Measurements from ENCODE around the gene ALPK3. TPM values are rescaled to one million over a fixed set of nuclear protein-coding genes. Genes with fewer than 3 reads are reported as not detected.

ALPK3 gene
- total RNA-seq, 1 donor from 2014 or later = 10.8 TPM

DNA sequence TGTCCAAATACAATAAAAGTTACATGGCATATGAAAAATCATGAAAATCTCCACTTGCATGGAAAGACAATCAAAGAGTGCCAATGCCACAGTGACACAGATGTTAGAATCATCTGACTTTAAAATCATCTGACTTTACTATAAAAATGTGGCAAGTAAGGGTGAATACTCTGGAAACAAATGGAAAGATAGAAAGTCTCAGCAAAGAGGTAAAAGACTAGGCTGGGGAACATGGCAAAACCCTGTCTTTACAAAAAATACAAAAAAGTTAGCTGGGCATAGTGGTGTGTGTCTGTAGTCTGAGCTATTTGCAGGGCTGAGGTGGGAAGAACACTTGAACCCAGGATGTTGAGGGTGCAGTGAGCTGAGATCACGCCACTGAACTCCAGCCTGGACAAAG is 29.1 kb downstream of the ALPK3 start:
- H3K4me1 Mint-ChIP-seq (ENCODE audit: unreplicated experiment) = no peaks in the 10 kb centered on the region
- no peak for DNase-seq (ENCODE audit: extremely low spot score, unreplicated experiment)
- TF ChIP-seq, protein P1, sequence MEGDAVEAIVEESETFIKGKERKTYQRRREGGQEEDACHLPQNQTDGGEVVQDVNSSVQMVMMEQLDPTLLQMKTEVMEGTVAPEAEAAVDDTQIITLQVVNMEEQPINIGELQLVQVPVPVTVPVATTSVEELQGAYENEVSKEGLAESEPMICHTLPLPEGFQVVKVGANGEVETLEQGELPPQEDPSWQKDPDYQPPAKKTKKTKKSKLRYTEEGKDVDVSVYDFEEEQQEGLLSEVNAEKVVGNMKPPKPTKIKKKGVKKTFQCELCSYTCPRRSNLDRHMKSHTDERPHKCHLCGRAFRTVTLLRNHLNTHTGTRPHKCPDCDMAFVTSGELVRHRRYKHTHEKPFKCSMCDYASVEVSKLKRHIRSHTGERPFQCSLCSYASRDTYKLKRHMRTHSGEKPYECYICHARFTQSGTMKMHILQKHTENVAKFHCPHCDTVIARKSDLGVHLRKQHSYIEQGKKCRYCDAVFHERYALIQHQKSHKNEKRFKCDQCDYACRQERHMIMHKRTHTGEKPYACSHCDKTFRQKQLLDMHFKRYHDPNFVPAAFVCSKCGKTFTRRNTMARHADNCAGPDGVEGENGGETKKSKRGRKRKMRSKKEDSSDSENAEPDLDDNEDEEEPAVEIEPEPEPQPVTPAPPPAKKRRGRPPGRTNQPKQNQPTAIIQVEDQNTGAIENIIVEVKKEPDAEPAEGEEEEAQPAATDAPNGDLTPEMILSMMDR (conservative IDR thresholded peaks at IDR 0.05) = no peak
- H3K27me3 Mint-ChIP-seq = no peaks in the 10 kb centered on the region
- H3K36me3 Mint-ChIP-seq = peaks cover 12% of the 10 kb centered on the region
- no peaks in the 10 kb centered on the region for H3K9me3 Mint-ChIP-seq
- no peak overlapping the region for H3K27ac Mint-ChIP-seq
- no peak overlapping the region for H3K4me3 Mint-ChIP-seq

DNA sequence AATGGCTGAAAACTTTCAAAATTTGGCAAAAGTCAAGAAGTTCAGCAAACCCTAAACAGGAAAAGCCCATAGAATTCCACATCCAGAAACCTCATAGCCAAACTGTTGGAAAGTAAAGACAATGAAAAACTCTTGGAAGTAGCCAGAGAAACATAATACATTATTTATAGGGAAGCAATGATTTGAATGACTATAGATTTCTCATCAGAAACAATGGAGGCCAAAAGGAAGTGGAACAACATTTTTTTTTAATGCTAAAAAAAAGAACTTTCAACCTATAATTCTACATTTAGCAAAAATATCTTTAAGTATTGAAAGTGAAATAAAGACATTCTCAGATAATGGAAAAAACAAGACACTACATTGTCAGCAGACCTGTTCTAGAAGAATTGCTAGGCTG is 30.2 kb downstream of the ALPK3 start:
- TF ChIP-seq, protein P1 (conservative IDR thresholded peaks at IDR 0.05) = no peak
- Mint-ChIP-seq H3K27me3 (no peaks in the 10 kb centered on the region), H3K4me3 (no peak overlapping the region), H3K36me3 (peaks cover 12% of the 10 kb centered on the region), H3K4me1 (ENCODE audit: unreplicated experiment) (no peaks in the 10 kb centered on the region), H3K9me3 (no peaks in the 10 kb centered on the region), H3K27ac (no peak overlapping the region)
- DNase-seq (ENCODE audit: extremely low spot score, unreplicated experiment) = no peak

GRCh38 chr15:84852212-84852611 is 35.1 kb downstream of the ALPK3 start:
- Mint-ChIP-seq H3K9me3 (no peaks in the 10 kb centered on the region), H3K27ac (no peak overlapping the region), H3K4me1 (ENCODE audit: unreplicated experiment) (no peaks in the 10 kb centered on the region)

GRCh38 chr15:84855136-84855535 is 38.0 kb downstream of the ALPK3 start:
- no peak for DNase-seq (ENCODE audit: extremely low spot score, unreplicated experiment)
- Mint-ChIP-seq H3K27ac (no peak overlapping the region), H3K36me3 (peaks cover 4% of the 10 kb centered on the region), H3K4me3 (no peak overlapping the region), H3K9me3 (no peaks in the 10 kb centered on the region), H3K27me3 (no peaks in the 10 kb centered on the region), H3K4me1 (ENCODE audit: unreplicated experiment) (no peaks in the 10 kb centered on the region)
- TF ChIP-seq, protein P1 (conservative IDR thresholded peaks at IDR 0.05) = no peak

More at GRCh38 chr15:84852212-84852611, 35.1 kb downstream of the ALPK3 start:
- TF ChIP-seq, protein P1 (conservative IDR thresholded peaks at IDR 0.05) = no peak
- DNase-seq (ENCODE audit: extremely low spot score, unreplicated experiment) = no peak
- Mint-ChIP-seq H3K27me3 (no peaks in the 10 kb centered on the region), H3K4me3 (no peak overlapping the region), H3K36me3 (peaks cover 4% of the 10 kb centered on the region)

GRCh38 chr15:84855765-84856164 is 38.6 kb downstream of the ALPK3 start:
- Mint-ChIP-seq H3K4me3 (no peak overlapping the region), H3K27me3 (no peaks in the 10 kb centered on the region), H3K27ac (no peak overlapping the region), H3K36me3 (peaks cover 4% of the 10 kb centered on the region), H3K9me3 (no peaks in the 10 kb centered on the region), H3K4me1 (ENCODE audit: unreplicated experiment) (no peaks in the 10 kb centered on the region)
- TF ChIP-seq, protein P1 (conservative IDR thresholded peaks at IDR 0.05) = no peak
- no peak for DNase-seq (ENCODE audit: extremely low spot score, unreplicated experiment)

All from type B pancreatic cell (in vitro differentiated cells).